Muscle of leg (tissue), 16 donors: Measurements from ENCODE around the gene HLA-DRB1. TPM values are rescaled to one million over a fixed set of nuclear protein-coding genes. Genes with fewer than 3 reads are reported as not detected.
A peak's percentile ranks its signal among the peaks of the same experiment; 100 is the strongest.
"Not testable (repeated sequence)": the region's sequence is repeated elsewhere in the genome, so short reads cannot be mapped to it uniquely, and the experiment has no call there.

ENCODE experiments used
- DNase-seq: peaks from one replicate; pipeline ENCODE4 v3.0.0; 2013
- H3K27ac ChIP-seq: one replicate; pipeline ENCODE4 v1.5.1; 2013; ENCODE audit warnings: mild to moderate bottlenecking, low read length, control low read depth
- H3K27me3 ChIP-seq: one replicate; pipeline ENCODE4 v1.6.1; 2013; ENCODE audit warnings: low read length; ENCODE audit not compliant: control insufficient read depth, insufficient read depth
- H3K36me3 ChIP-seq: one replicate; pipeline ENCODE4 v1.6.1; 2013; ENCODE audit warnings: low read length; ENCODE audit not compliant: control insufficient read depth, insufficient read depth
- H3K4me1 ChIP-seq: one replicate; pipeline ENCODE4 v1.6.1; 2013; ENCODE audit warnings: low read length; ENCODE audit not compliant: control insufficient read depth, insufficient read depth
- H3K4me3 ChIP-seq: one replicate; pipeline ENCODE4 v1.5.1; 2013; ENCODE audit warnings: low read length, control low read depth
- H3K9me3 ChIP-seq: replicated peaks from 2 replicates; pipeline ENCODE4 v1.6.1; 2013; ENCODE audit warnings: low read depth, low read length; ENCODE audit not compliant: control insufficient read depth
- WGBS: methylation state at CpG from one replicate; pipeline ENCODE4 v1.1.5; 2013; ENCODE audit warnings: missing lambda C conversion rate; ENCODE audit not compliant: insufficient coverage; 5-methylcytosine and 5-hydroxymethylcytosine counted together
- long read RNA-seq, 11 donors: transcript quantifications; one replicate each; lab custom pipeline, GENCODE V29; 2026
- polyA plus RNA-seq, 8 donors: library from polyadenylated mRNA; unstranded; fragments of 120-200 nt; gene quantifications; one replicate each; pipeline versions ENCODE4 v1.2.1 to v1.2.3, GENCODE V29; 2013; ENCODE audit warnings: inconsistent platforms in 1 of 8, low replicate concordance in 1 of 8; ENCODE audit not compliant: insufficient read length in 8 of 8, insufficient read depth in 1 of 8
- total RNA-seq: library from RNA; stranded (reverse); fragments of 120-200 nt; gene quantifications from one replicate; pipeline ENCODE4 v1.2.4, GENCODE V29; 2013

HLA-DRB1 gene
- total RNA-seq (16.8 TPM), polyA plus RNA-seq (10 to 100 TPM in 4 of 8 donors, 1 to 10 TPM in 4; 4.3 to 16.5 (median 11.0) TPM)
- long read RNA-seq, donor 1, partial matches to known transcripts: 0 of 2 reads
- long read RNA-seq, donor 1, other reads (novel, unspliced or antisense): 0 of 2 reads
- long read RNA-seq, donor 2, partial matches to known transcripts: 0 of 1 reads
- long read RNA-seq, donor 2, other reads (novel, unspliced or antisense): 0 of 1 reads
- long read RNA-seq, donor 3, transcript HLA-DRB1-201 (6 exons, 1,229 nt): major isoform, 11 of 35 reads
- long read RNA-seq, donor 3, partial matches to known transcripts: 24 of 35 reads
- long read RNA-seq, donor 3, other reads (novel, unspliced or antisense): 0 of 35 reads
- long read RNA-seq, donor 4, transcript HLA-DRB1-201 (6 exons, 1,229 nt): major isoform, 17 of 22 reads
- long read RNA-seq, donor 4, partial matches to known transcripts: 5 of 22 reads
- long read RNA-seq, donor 4, other reads (novel, unspliced or antisense): 0 of 22 reads
- long read RNA-seq, donor 5, partial matches to known transcripts: 0 of 4 reads
- long read RNA-seq, donor 5, other reads (novel, unspliced or antisense): 0 of 4 reads
- long read RNA-seq, donor 6, transcript HLA-DRB1-201 (6 exons, 1,229 nt): major isoform, 5 of 10 reads
- long read RNA-seq, donor 6, partial matches to known transcripts: 5 of 10 reads
- long read RNA-seq, donor 6, other reads (novel, unspliced or antisense): 0 of 10 reads
- long read RNA-seq, donor 7, transcript HLA-DRB1-201 (6 exons, 1,229 nt): major isoform, 7 of 14 reads
- long read RNA-seq, donor 7, partial matches to known transcripts: 7 of 14 reads
- long read RNA-seq, donor 7, other reads (novel, unspliced or antisense): 0 of 14 reads
- long read RNA-seq, donor 8, partial matches to known transcripts: 0 of 1 reads
- long read RNA-seq, donor 8, other reads (novel, unspliced or antisense): 0 of 1 reads
- long read RNA-seq, donor 9, partial matches to known transcripts: 0 of 3 reads
- long read RNA-seq, donor 9, other reads (novel, unspliced or antisense): 0 of 3 reads
- long read RNA-seq, donor 10, transcript HLA-DRB1-201 (6 exons, 1,229 nt): major isoform, 5 of 11 reads
- long read RNA-seq, donor 10, partial matches to known transcripts: 6 of 11 reads
- long read RNA-seq, donor 10, other reads (novel, unspliced or antisense): 0 of 11 reads
- long read RNA-seq, donor 11, transcript HLA-DRB1-201 (6 exons, 1,229 nt): major isoform, 7 of 18 reads
- long read RNA-seq, donor 11, partial matches to known transcripts: 11 of 18 reads
- long read RNA-seq, donor 11, other reads (novel, unspliced or antisense): 0 of 18 reads

DNA sequence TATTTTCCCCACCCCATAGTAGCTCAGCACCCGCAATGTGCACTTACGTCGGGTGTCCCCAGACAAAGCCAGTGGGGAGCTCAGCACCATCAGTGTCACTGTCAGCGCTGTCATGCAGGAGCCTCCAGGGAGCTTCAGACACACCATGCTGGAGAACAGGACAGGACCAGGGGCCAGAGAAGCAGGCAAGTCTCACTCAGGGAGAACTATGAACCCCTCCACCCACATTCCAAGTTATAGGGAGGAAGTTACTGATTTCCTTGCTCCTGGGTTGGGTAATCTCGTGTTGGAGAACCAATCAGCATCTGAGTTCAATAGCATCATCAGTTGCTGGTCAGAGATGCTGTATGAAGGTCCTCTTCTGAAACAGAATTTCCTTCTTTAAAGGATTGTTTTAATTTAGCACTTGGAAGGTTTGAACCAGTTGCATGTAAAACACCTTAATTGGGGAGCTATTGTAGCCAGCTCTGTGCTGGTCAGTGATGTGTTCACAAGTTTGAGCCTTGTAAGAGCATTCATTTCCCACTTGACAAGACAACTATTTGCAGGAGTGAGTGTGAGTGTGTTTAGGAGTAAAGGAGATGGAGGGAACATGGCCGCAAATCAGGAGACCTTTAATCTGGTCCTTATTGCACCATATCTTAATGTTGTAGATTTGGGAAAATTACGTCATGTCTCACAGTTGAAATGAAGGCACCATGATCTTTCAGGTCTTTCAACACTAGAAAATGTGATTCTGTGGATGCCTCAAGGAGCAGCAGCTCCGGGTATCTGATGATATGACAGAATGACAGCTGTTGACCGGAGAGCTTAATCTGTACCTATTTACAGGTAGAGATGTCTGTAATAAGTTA, at the start of gene HLA-DRB1:
HLA-DRB1 (minus strand) TSS at position 253 of the 854 bp plus-strand sequence; CDS start at position 147, 106 bp downstream.
- Histone ChIP-seq H3K4me1 (no peaks in the 10 kb centered on the region), H3K36me3 (no peaks in the 10 kb centered on the region), H3K27ac (no peak within 1 kb of the TSS), H3K27me3 (no peaks in the 10 kb centered on the region), H3K4me3 (no peak within 1 kb of the TSS), H3K9me3 (no peaks in the 10 kb centered on the region)
- DNase-seq: peak; percentile 50
- no CpG with 5 or more reads among the region's 9 CpGs for WGBS

DNA sequence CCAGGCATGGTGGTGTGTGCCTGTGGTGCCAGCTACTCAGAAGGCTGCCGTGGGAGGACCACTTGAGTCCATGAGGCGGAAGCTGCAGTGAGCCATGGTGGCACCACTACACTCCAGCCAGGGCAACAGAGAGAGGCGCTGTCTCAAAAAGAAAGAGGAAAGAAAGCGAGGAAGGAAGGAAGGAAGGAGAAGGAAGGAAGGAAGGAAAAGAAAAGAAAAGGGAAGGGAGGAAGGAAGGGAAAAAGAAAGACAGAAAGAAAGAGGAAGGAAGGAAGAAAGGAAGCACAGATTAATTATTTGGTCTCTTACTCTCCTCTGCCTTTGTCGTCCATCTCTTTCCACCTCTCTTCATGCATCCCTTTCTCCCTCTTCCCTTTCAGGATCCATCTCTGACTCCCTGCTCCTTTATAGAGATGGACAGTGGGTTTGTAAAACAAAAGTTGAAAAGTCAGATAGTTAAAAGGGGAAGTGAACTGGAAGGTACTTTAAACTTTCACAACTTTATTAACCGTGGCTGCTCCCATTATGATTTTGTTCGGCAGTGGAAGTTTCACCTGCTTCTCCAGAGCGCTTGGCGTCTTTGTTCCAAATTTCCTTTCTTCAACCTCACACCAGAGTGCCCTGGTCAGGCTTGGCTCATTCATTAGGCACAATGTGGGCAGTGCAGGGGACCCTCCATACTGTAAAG, 49.0 kb upstream of the HLA-DRB1 start:
- Histone ChIP-seq H3K4me1 (no peaks in the 10 kb centered on the region), H3K36me3 (no peaks in the 10 kb centered on the region), H3K27ac (no peak overlapping the region), H3K27me3 (no peaks in the 10 kb centered on the region), H3K9me3 (no peaks in the 10 kb centered on the region), H3K4me3 (no peak overlapping the region)
- no CpG with 5 or more reads among the region's 9 CpGs for WGBS
- no peak for DNase-seq

- Histone ChIP-seq H3K36me3 (no peaks in the 10 kb centered on the region), H3K4me1 (no peaks in the 10 kb centered on the region), H3K4me3 (no peak overlapping the region), H3K27ac (no peak overlapping the region), H3K9me3 (no peaks in the 10 kb centered on the region), H3K27me3 (no peaks in the 10 kb centered on the region)
- WGBS: no CpG with 5 or more reads among the region's 3 CpGs
- no peak for DNase-seq
Observed at GRCh38 chr6:32637883-32638282, 48.2 kb upstream of the HLA-DRB1 start.

DNA sequence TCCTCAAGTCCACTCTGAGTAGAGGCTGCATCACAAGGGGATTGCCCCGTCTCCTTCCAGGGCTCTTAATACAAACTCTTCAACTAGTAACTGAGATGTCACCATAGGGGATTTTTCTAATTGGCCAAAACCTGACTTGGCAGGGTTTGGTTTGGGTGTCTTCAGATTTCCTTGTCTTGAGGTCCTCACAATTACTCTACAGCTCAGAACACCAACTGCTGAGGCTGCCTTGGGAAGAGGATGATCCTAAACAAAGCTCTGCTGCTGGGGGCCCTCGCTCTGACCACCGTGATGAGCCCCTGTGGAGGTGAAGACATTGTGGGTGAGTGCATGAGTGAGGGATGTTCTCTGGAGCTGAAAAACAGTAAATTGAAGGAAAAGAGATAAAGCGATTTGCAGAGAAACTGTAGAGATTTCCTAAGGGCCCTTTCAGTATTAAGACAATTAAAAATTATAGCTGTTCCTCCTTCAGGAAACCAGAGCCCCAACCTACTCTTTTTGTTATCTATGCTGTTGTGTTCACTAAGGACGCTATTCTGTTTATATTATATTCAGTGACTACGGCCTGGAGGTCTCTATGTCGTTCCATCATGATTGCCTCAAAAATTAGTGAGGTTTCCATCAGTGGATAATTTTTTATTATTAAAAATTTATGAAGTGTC, 47.7 kb upstream of the HLA-DRB1 start, which contains the start of gene HLA-DQA1:
HLA-DQA1 (plus strand) TSS at position 188 of the 662 bp plus-strand sequence; CDS start at position 241, 53 bp downstream.
- H3K4me3 ChIP-seq: no peak within 1 kb of the TSS
- H3K27me3 ChIP-seq: no peaks in the 10 kb centered on the region
- no peak within 1 kb of the TSS for H3K27ac ChIP-seq
- no peaks in the 10 kb centered on the region for H3K36me3 ChIP-seq
- 54% methylated on average over 2 of the region's 7 CpGs for WGBS
- no peaks in the 10 kb centered on the region for H3K9me3 ChIP-seq
- no peaks in the 10 kb centered on the region for H3K4me1 ChIP-seq
- DNase-seq: peak; percentile 27

DNA sequence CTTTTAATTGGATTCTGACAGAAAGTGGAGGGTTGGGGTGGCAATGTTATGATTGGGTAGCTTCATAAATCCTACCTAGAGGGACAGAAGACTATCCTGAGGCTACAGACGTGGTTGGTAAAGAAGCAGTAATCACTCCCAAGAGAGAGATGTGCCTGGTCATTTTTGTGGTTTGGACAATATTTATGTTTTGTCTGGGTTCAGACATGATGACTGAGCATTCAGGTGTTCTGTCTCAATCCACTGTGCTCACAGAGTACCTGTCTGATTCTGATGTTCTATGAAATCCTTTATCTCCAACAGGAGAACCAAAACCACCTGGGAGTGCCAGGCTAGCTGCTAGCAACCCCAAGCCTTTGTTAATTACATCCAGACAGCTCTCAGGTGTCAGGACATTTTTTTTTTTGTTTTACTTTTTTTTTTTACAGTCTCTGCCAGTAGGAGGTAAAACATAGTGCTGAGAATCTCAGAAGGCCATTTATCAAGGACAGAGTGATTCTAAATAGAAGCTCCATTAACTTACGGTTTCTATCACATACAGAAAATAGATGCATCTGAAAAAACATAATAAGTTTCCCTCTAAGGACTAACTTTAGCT, 46.0 kb upstream of the HLA-DRB1 start:
- WGBS: no CpG with 5 or more reads among the region's 2 CpGs
- no peaks in the 10 kb centered on the region for H3K4me1 ChIP-seq
- no peaks in the 10 kb centered on the region for H3K9me3 ChIP-seq
- no peak overlapping the region for H3K4me3 ChIP-seq
- H3K36me3 ChIP-seq: no peaks in the 10 kb centered on the region
- no peaks in the 10 kb centered on the region for H3K27me3 ChIP-seq
- no peak overlapping the region for H3K27ac ChIP-seq
- no peak for DNase-seq

GRCh38 chr6:32629793-32630192, 40.1 kb upstream of the HLA-DRB1 start:
- DNase-seq, H3K27ac ChIP-seq, H3K4me1 ChIP-seq, H3K36me3 ChIP-seq, H3K9me3 ChIP-seq, H3K27me3 ChIP-seq, H3K4me3 ChIP-seq: not testable (repeated sequence)
- whole genome bisulfite sequencing: no CpG with 5 or more reads among the region's 13 CpGs

DNA sequence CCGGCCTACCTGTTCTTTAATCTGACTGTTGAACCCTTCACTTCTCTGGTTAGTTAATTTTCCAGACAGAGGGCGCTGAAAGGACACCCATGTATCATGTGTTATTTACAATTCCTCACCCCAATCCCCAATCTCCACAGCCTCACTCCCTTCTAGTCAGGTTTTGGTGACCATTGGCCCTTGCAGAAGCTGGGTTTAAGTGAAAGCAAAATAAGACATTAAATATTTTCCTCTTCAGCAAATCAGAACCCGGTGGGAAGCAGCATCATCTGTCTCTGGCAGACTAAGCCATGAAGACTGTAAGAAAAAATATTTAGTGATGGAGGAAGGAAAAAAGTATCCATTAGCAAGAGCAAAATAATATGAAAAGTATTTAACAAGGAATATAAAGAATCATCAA, 38.2 kb upstream of the HLA-DRB1 start:
- 60% methylated on average over 1 of the region's 3 CpGs for WGBS

GRCh38 chr6:32627249-32627648, 37.6 kb upstream of the HLA-DRB1 start:
- Histone ChIP-seq H3K4me3 (no peak overlapping the region), H3K27me3 (no peaks in the 10 kb centered on the region), H3K36me3 (no peaks in the 10 kb centered on the region), H3K27ac (no peak overlapping the region), H3K9me3 (no peaks in the 10 kb centered on the region), H3K4me1 (no peaks in the 10 kb centered on the region)
- 0% methylated on average over 1 of the region's 3 CpGs for WGBS
- DNase-seq: no peak

More for the DNA sequence above, 38.2 kb upstream of the HLA-DRB1 start:
- Histone ChIP-seq H3K27me3 (no peaks in the 10 kb centered on the region), H3K27ac (no peak overlapping the region), H3K4me3 (no peak overlapping the region), H3K9me3 (no peaks in the 10 kb centered on the region), H3K4me1 (no peaks in the 10 kb centered on the region), H3K36me3 (no peaks in the 10 kb centered on the region)
- peak; percentile 65 for DNase-seq
